ENCODE measurements around the gene NPAS2.

DNA sequence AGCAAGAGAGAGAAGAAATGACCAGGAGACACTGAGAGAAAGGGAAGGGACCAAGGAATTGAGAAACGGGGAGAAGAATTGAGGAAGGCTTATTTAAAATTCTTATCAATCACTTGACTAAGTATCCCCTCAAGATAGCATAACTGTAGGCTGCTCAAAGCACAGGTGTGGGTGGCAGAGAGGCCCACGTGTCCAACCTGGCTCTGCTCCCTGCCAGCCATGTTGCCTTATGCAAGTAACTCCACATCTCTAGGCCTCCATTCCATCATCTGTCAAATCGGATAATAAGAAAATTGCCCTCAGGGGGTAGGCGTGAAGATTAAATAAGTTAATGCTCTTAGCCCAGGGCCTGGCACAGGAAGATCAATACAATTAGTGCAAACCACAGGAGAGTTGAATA, 7.4 kb upstream of the NPAS2 start:
- no peak for TF ChIP-seq EZH2 (IDR thresholded peaks at IDR 0.05; ENCODE audit: borderline replicate concordance, low read length)
- TF ChIP-seq CTCF (conservative IDR thresholded peaks at IDR 0.05 in 1 of 2, IDR thresholded peaks at IDR 0.05 in 1 of 2; ENCODE audit: extremely low read depth in 1 of 2, insufficient read depth in 1 of 2, low read depth in 1 of 2, low read length in 2 of 2), result no peak

Data from mammary epithelial cell (primary cell).